Neural cell (in vitro differentiated cells): ENCODE results near the gene AMH. TPM values are rescaled to one million over a fixed set of nuclear protein-coding genes. Genes with fewer than 3 reads are reported as not detected.

Source experiments
- H2AFZ ChIP-seq: fragments of 200-600, 300-800 bp; sonication (generic), shearing (Covaris generic); 2 replicates; pipeline ENCODE4 v1.6.0; 2014; ENCODE audit warnings: low read depth, mild to moderate bottlenecking, antibody characterized with exemption, low read length, moderate library complexity
- H3F3A ChIP-seq: fragments of 200-600 bp; shearing (Covaris generic); 2 replicates; pipeline ENCODE4 v1.6.1; 2016; ENCODE audit warnings: mild to moderate bottlenecking, moderate library complexity, mixed read lengths, antibody characterized with exemption, low read length; ENCODE audit not compliant: insufficient read depth, poor library complexity, severe bottlenecking
- H3K27ac ChIP-seq: fragments of 200-600, 300-800 bp; sonication (generic), shearing (Covaris generic); 2 replicates; pipeline ENCODE4 v1.5.1; 2014; ENCODE audit warnings: mild to moderate bottlenecking, low read length, moderate library complexity
- H3K27me3 ChIP-seq: fragments of 300-800, 200-600 bp; sonication (generic), shearing (Covaris generic); 2 replicates; pipeline ENCODE4 v1.6.0; 2014; ENCODE audit warnings: mild to moderate bottlenecking, low read depth, low read length, moderate library complexity; ENCODE audit not compliant: insufficient read depth
- H3K36me3 ChIP-seq: fragments of 300-800, 200-600 bp; sonication (generic), shearing (Covaris generic); 2 replicates; pipeline ENCODE4 v1.5.1; 2014; ENCODE audit warnings: mild to moderate bottlenecking, antibody characterized with exemption, low read length, moderate library complexity; ENCODE audit not compliant: insufficient read depth
- H3K4me2 ChIP-seq: fragments of 300-800, 200-600 bp; sonication (generic), shearing (Covaris generic); 2 replicates; pipeline ENCODE4 v1.6.0; 2014; ENCODE audit warnings: mild to moderate bottlenecking, low read length
- H3K4me3 ChIP-seq: fragments of 300-800, 200-600 bp; sonication (generic), shearing (Covaris generic); 2 replicates; pipeline ENCODE4 v1.5.1; 2014; ENCODE audit warnings: mild to moderate bottlenecking, low read length, moderate library complexity
- H3K79me2 ChIP-seq: fragments of 200-600 bp; shearing (Covaris generic); replicated peaks from 2 replicates; pipeline ENCODE4 v1.6.0; 2014; ENCODE audit warnings: mild to moderate bottlenecking, low read length, moderate library complexity; ENCODE audit not compliant: insufficient read depth
- H3K9ac ChIP-seq: fragments of 300-800, 200-600 bp; sonication (generic), shearing (Covaris generic); 2 replicates; pipeline ENCODE4 v1.6.1; 2016; ENCODE audit warnings: mild to moderate bottlenecking, low read length, mixed read lengths
- H3K9me2 ChIP-seq: fragments of 200-600 bp; shearing (Covaris generic); 2 replicates; pipeline ENCODE4 v1.6.1; 2016; ENCODE audit warnings: mild to moderate bottlenecking, low read length, mixed read lengths; ENCODE audit not compliant: insufficient read depth
- H3K9me3 ChIP-seq: fragments of 200-600, 300-800 bp; sonication (generic), shearing (Covaris generic); 2 replicates; pipeline ENCODE4 v1.6.1; 2016; ENCODE audit warnings: mild to moderate bottlenecking, mixed run types, low read length, moderate library complexity, mixed read lengths
- H4K20me1 ChIP-seq: fragments of 200-600 bp; shearing (Covaris generic); 2 replicates; pipeline ENCODE4 v1.6.1; 2016; ENCODE audit warnings: mild to moderate bottlenecking, mixed run types; ENCODE audit not compliant: insufficient read depth
- EP300 ChIP-seq: fragments of 450-650 bp; conservative IDR thresholded peaks from 2 replicates; pipeline ENCODE4 v1.6.1; 2014; ENCODE audit warnings: antibody characterized with exemption, mild to moderate bottlenecking, moderate library complexity; ENCODE audit not compliant: poor library complexity, severe bottlenecking
- EZH2 ChIP-seq: fragments of 200-600, 300-800 bp; shearing (Covaris generic), sonication (generic); IDR thresholded peaks from 2 replicates; pipeline ENCODE4 v1.6.1; 2014; ENCODE audit warnings: antibody characterized with exemption, low read length, borderline replicate concordance, mild to moderate bottlenecking; ENCODE audit not compliant: insufficient read depth, poor library complexity, severe bottlenecking
- MXI1 ChIP-seq: fragments of 450-650 bp; conservative IDR thresholded peaks from 2 replicates; pipeline ENCODE4 v1.6.1; 2014; ENCODE audit warnings: antibody characterized with exemption, mild to moderate bottlenecking; ENCODE audit not compliant: poor library complexity, severe bottlenecking
- POLR2AphosphoS5 ChIP-seq: IDR thresholded peaks from 2 replicates; pipeline ENCODE4 v1.6.1; 2012
- RAD21 ChIP-seq: fragments of 450-650 bp; conservative IDR thresholded peaks from 2 replicates; pipeline ENCODE4 v1.6.1; 2014; ENCODE audit warnings: antibody characterized with exemption, mild to moderate bottlenecking, moderate library complexity
- SMC3 ChIP-seq: fragments of 450-650 bp; conservative IDR thresholded peaks from 2 replicates; pipeline ENCODE4 v1.6.1; 2014; ENCODE audit warnings: antibody characterized with exemption, mild to moderate bottlenecking, moderate library complexity; ENCODE audit not compliant: poor library complexity
- TAF1 ChIP-seq: IDR thresholded peaks from 2 replicates; pipeline ENCODE4 v1.6.1; 2012; ENCODE audit warnings: low read depth
- polyA plus RNA-seq: library from polyadenylated mRNA; depleted of rRNA; stranded (reverse); fragments of >200 nt; gene quantifications from 2 replicates; pipeline ENCODE4 v1.2.3, GENCODE V29; 2014
- TF ChIP-seq, protein P1 (sequence below): IDR thresholded peaks from 2 replicates; pipeline ENCODE4 v1.6.1; 2012; ENCODE audit warnings: borderline replicate concordance
- TF ChIP-seq, protein P2 (sequence below): fragments of 450-650 bp; IDR thresholded peaks from 2 replicates; pipeline ENCODE4 v1.5.1; 2014; ENCODE audit warnings: antibody characterized with exemption, mild to moderate bottlenecking, moderate library complexity; ENCODE audit not compliant: poor library complexity, severe bottlenecking

The AMH gene
- polyA plus RNA-seq, 1 donor from 2014 or later = 57.5 TPM

DNA sequence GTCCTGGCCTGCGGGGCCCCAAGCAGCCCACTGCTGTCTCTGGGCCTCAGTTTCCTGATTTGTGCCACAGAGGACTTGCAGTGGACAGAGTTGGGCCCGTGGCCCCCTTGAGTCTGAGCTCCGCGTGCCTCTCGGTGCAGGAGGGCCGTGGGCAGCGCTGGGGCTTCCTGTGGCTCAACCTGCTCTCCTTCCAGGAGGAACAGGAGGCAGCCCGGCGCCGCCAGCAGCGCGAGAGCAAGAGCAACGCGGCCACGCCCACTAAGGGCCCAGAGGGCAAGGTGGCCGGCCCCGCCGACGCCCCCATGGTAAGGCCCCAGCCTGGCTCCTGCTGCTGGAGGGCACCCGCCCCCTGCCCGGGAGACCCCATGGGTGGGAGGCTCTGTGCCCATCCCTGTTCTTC, 38.9 kb upstream of the AMH start:
- Histone ChIP-seq H3K9ac (no peak overlapping the region), H3K27ac (no peak overlapping the region), H3K9me2 (no peaks in the 10 kb centered on the region), H3K79me2 (no peaks in the 10 kb centered on the region), H3K9me3 (no peaks in the 10 kb centered on the region), H3F3A (no peaks in the 10 kb centered on the region), H3K36me3 (no peaks in the 10 kb centered on the region), H4K20me1 (no peaks in the 10 kb centered on the region), H3K27me3 (no peaks in the 10 kb centered on the region), H2AFZ (no peak overlapping the region), H3K4me2 (no peak overlapping the region), H3K4me3 (no peak overlapping the region)
- no peak for TF ChIP-seq MXI1

DNA sequence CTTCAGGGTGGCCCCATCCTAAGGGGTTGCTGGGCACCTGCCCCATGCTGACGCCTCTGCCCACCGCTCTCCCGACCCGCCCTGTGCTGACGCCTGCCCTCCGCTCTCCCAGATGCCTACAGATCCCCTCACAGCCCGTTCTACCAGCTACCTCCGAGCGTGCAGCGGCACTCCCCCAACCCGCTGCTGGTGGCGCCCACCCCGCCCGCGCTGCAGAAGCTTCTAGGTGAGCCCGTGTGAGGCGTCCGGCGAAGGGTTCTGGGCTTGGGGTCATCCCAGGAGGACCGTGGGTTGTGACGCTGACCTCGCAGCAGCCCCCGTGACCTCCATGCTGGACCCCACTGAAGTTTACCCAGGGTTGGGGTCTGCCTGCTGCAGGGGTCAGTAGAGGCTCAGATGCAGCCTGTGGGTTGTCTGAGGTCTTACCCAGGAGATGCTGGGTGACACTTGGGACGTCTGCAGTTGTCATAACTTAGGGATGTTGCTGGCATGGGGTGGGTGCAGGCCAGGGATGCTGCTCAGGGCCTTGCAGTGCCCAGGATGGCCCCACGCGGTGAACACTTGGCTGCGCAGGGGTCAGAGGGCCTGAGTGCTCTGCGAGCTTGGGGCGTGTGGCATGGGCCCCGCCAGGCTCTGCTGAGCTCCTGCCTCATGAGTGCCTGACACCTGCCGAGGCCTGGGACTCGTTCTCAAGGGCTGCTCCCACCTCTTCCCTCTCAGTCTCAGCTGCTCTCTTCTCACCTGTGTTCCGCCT, 38.0 kb upstream of the AMH start:
- H3K9ac ChIP-seq = no peak overlapping the region
- TF ChIP-seq, protein P1, sequence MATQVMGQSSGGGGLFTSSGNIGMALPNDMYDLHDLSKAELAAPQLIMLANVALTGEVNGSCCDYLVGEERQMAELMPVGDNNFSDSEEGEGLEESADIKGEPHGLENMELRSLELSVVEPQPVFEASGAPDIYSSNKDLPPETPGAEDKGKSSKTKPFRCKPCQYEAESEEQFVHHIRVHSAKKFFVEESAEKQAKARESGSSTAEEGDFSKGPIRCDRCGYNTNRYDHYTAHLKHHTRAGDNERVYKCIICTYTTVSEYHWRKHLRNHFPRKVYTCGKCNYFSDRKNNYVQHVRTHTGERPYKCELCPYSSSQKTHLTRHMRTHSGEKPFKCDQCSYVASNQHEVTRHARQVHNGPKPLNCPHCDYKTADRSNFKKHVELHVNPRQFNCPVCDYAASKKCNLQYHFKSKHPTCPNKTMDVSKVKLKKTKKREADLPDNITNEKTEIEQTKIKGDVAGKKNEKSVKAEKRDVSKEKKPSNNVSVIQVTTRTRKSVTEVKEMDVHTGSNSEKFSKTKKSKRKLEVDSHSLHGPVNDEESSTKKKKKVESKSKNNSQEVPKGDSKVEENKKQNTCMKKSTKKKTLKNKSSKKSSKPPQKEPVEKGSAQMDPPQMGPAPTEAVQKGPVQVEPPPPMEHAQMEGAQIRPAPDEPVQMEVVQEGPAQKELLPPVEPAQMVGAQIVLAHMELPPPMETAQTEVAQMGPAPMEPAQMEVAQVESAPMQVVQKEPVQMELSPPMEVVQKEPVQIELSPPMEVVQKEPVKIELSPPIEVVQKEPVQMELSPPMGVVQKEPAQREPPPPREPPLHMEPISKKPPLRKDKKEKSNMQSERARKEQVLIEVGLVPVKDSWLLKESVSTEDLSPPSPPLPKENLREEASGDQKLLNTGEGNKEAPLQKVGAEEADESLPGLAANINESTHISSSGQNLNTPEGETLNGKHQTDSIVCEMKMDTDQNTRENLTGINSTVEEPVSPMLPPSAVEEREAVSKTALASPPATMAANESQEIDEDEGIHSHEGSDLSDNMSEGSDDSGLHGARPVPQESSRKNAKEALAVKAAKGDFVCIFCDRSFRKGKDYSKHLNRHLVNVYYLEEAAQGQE = no peak
- TF ChIP-seq EZH2 (no peak), POLR2AphosphoS5 (no peak), TAF1 (no peak), EP300 (no peak), SMC3 (no peak), RAD21 (no peak), MXI1 (no peak)
- TF ChIP-seq, protein P2, sequence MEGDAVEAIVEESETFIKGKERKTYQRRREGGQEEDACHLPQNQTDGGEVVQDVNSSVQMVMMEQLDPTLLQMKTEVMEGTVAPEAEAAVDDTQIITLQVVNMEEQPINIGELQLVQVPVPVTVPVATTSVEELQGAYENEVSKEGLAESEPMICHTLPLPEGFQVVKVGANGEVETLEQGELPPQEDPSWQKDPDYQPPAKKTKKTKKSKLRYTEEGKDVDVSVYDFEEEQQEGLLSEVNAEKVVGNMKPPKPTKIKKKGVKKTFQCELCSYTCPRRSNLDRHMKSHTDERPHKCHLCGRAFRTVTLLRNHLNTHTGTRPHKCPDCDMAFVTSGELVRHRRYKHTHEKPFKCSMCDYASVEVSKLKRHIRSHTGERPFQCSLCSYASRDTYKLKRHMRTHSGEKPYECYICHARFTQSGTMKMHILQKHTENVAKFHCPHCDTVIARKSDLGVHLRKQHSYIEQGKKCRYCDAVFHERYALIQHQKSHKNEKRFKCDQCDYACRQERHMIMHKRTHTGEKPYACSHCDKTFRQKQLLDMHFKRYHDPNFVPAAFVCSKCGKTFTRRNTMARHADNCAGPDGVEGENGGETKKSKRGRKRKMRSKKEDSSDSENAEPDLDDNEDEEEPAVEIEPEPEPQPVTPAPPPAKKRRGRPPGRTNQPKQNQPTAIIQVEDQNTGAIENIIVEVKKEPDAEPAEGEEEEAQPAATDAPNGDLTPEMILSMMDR = no peak
- no peaks in the 10 kb centered on the region for H4K20me1 ChIP-seq
- H3K4me3 ChIP-seq = no peak overlapping the region
- no peak overlapping the region for H3K27ac ChIP-seq
- H3K27me3 ChIP-seq = no peaks in the 10 kb centered on the region
- H2AFZ ChIP-seq = no peak overlapping the region
- no peaks in the 10 kb centered on the region for H3K9me2 ChIP-seq
- H3K36me3 ChIP-seq = no peaks in the 10 kb centered on the region
- no peaks in the 10 kb centered on the region for H3K9me3 ChIP-seq
- H3K79me2 ChIP-seq = no peaks in the 10 kb centered on the region
- no peaks in the 10 kb centered on the region for H3F3A ChIP-seq
- no peak overlapping the region for H3K4me2 ChIP-seq
